ENCODE results near the gene TP53I11.
A peak's percentile ranks its signal among the peaks of the same experiment; 100 is the strongest.

Gene TP53I11

DNA sequence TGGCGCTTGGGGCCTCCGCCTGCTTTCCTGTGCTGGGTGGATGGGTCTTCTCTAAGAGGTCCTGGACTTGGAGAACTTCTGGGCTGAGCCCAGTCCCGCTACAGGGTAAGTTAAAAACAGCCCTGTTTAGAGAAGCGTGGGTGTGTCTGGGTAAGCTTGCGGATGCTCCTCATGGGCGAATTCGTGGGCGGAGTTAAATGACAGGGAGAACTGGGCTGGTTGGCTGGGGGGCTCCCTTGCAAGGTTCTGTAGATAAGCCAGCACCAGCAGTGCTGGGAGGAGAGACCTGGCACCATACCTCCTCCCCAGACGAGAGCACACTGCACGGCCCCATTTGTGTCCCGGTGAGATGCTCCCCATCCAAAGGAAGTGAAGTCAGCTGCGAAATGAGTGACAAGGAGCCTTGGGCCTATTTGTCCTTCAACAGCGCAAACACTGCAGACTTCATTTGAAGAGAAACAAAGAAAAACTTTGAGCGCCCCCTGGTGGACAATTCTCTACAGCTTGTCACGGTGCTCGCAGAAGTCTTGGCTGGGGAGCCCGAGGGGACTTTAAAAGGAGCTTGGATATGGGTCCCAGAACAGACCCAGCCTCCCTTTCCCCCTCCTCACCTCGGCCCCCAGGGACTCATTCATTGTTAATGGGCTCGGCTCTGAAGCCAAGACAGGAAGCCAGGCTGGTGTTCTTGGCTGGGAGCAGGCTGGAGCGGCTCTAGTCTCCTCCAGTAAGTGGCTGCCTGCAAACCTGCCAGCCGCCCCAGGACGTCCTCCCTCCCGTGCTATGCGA, 39.5 kb downstream of the TP53I11 start:
- peak; percentile 93 for DNase-seq

DNA sequence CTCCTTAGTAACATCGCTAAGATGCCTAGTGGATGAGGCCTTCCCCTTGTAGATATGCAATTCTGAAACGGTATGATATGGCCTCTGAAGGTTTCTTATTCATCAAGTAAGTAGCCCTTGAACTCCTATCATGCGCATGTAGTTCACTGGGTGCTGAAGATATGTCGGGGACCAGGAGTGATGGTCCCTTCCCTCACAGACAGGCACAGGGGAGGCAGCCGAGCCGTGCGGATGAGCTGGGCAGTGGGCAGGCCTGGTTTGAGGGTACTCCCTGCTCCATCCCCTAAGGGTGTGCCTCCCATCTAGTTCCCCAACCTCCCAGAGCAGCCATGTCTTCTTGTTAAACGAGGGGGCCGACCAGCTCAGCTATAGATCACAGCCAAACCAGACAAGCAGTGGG, 40.1 kb downstream of the TP53I11 start:
- no peak for DNase-seq

DNA sequence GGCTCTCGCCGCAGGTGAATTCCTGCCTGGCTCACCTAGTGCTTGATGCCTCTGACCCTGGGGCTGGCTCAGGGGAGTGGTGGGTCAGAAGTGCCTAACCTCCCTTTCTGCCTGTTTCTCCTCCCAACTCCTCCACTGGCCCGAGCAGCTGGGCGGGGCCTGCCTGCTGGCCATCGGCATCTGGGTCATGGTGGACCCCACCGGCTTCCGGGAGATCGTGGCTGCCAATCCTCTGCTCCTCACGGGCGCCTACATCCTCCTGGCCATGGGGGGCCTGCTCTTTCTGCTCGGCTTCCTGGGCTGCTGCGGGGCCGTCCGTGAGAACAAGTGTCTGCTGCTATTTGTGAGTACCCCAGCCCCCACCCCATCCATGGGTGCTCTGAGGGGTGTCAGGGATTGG, 41.1 kb downstream of the TP53I11 start:
- DNase-seq, result no peak

DNA sequence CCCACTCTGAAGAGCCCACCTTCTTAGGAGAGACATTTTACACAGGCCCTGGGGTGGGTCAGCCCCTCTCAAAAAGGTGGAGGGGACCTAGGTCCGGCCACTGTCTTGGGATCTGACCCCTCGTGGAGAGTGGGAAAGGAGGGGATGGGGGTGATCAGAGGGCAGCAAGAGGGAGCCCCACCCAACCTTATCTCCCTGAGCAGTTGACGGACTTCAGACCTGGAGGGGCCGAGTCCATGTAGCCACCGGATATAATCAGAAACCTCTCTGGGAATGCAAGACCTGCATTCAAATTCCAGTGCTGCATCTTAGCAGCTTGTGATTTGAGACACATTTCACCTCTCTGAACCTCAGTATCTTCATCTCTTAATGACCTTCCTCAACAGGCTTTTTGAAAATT, 44.0 kb downstream of the TP53I11 start:
- DNase-seq, result no peak

DNA sequence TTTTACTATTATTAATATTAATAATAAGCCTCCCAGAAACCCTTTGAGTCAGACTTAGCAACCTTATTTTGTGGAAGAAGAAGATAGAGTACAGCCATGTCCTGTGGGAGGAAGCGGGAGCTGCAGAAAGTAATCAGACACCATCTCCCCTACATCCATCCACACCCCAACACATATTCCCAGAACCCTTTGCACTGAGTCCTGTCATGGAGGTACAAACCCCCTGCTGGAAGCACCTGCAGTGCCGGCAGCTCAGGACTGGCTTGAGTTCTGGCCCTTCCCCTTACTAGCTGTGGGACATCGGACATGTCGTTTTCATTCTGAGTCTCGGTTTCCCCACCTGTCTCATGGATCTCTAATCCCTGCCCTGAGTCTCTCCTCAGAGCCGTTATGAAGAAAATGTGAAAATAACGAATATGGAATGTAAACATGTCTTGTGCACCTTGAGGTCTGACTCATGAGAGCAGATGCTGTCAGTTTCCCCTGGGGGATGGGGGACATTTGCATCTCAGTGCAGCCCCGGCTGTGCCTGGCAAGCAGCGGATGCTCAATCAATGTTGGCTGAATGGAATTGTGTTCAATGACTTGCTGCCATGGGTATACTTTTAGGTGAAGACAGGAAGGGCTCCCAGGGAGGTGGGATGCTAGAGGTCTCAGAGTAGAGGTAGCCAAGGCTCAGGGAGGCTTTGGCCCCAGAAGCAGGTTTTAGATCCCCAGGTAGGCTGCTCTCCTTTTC, 45.4 kb downstream of the TP53I11 start:
- no peak for DNase-seq

DNA sequence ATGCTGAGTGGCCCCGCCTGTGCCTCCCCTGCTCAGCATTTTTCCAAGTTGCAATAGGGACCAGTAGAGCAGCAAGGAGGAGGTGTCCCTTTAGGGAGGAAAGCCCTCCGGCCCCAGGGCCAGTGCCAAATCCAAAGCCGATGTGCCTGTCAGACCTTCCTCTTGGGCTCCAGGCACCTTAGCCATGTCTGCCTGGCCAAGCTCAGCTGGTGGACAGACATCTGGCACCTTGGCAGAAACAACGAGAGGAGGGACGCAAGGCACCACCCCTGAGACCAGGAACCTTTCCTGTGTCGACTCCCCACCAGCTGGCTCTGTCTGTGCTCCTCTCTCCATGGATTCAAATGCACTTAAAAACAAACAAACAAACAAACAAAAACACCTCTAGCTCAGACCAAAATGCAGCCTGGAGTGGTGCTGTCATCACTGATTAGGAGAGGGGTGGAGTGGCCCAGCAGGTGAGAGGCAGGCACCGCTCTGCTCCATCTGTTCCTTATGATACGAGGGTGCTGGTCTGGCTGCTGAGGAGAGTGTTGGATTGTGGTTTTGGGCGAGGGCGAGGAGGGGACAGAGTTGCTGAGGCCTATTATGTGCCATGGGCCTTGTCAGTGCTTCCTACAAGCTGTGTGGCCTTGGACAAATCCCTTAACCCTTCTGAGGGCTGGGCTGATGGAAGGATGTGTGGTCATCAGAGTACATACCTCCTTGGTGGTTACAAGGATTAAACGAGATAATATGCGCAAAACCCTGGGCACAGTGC, 46.2 kb downstream of the TP53I11 start:
- no peak for DNase-seq

DNA sequence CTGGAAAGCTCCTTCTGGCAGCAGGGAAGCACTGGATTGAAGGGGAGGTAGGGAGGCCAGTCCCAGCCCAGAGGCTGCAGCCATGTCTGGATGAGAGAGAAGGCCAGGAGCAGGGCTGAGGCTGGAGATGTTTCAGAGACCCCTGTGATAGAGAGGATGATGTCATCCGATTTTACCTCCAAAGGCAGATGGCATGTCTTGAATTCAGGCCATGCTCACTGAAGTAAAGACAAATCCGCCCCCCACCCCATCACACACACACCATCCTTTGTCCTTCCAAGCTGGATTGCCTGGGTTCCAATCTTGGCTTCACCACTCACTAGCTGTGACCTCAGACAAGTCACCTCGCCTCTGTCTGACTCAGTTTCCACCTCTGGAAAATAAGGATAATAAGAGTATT, 47.2 kb downstream of the TP53I11 start:
- no peak for DNase-seq

DNA sequence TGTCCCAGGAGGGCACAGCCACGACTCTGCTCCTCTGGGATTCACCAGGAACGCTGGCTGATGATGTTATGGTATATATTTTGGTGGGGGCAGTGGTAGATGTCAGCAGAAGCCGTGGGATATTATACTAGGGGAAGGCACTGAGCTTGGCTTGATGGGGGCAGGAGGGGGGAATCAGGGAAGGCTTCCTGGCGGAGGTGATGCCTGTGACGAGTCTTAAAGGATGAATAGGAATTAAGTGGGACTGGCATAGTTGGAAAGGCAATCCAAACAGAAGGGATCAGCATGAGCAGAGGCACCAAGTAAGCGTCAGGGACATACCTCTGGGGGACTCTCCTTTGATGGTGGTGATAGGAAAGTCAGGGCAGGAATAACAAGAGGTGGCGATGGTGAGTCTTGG, 47.6 kb downstream of the TP53I11 start:
- DNase-seq, result no peak

DNA sequence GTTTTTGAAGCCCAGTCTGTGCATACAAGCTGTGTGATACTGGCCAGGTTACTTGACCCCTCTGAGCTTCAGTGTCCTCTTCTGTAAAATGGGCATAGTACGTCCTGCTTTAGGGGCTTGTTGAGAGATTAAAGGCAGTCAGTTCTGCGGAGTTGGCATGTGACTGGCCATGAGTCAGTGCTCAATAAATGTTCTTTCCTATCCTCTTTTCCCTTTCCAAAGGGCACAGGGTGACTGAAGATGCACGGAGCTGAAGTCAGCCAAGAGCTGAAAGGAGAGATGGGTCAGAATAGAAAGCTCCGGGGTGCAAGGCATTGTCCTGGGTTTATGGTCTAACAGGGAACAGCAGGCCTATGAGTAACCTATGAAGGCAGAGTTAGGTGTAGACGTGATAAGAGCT, 48.9 kb downstream of the TP53I11 start:
- DNase-seq, result no peak

DNA sequence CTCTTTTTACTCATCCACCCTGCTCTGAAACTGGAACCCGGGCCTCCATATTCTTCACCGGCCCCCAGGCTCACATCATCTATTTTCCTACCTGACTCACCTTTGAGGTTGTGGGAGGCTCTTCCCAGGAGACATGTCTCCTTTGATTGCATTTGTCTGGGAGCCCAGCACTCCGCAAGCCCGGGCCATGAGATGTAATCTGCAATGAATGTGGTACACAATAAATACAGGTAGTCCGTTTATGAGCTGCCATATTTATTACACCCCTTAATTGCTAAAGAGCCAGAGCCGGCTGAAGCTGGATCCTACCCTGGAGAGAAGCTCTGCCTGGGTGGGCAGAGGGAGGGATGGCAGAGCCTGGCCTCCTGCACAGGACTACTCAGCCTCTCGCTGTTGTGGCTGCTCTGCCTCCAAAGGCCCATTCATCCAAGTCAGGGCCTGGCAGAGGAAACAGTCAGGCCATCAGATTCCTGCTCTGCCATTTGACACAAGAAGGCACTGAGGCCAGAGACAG, 49.5 kb downstream of the TP53I11 start:
- no peak for DNase-seq

DNA sequence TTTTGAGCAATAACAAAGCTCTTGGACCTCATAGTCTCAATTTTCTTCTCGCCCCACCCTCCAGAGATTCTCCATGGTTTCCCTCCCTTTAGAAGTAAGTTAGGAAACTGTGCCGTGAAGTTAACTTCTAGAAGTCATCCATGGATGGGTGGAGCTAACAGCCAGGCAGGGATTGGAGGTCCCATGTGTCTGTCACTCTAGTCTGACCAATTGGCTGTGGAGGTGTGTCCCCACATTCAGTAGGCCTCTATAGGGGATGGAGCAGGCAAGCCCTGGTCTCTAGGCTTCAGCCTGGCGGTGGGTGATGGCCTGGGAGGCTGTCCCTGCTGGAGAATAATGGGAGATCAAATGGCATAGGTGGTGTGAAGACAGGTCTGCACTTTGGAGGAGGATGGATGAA, 50.7 kb downstream of the TP53I11 start:
- peak; percentile 61 for DNase-seq

DNA sequence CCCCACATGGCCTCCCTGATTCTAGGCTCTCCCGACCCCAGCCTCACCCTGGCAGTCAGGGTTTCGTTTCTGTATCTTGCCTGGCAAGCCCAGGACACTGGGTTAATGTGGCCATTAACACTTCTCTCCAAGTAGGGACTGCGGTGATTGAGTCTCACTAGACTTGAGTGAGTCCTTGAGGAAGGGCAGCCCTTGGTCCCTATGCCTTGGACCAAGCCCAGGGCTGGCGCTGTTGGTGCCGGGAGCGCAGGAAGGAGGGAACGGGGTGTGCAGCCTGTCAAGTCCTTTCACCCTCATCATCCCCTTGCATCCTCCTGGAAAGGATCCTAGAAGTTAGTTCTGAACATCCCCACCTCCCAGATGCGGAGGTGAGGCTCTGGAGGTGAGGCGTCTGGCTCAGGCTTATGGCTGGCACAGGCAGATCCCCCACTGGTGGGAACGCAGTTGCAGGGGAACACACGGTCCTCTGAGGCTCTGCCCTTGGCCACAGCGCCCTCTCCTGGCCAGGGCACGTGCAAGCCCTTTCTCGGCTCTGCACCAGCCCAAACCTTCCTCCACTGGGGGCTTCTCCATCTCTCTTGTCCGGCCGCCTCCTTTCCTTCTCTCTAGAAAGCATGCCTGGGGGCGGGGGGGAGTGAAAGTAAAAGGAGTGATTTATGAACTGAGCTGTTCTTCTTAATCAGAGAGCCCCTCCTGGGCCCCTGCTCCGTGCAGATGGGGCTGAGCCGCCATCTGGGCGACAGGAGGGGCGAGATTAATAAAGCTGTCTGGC, 56.7 kb downstream of the TP53I11 start:
- peak; percentile 79 for DNase-seq

DNA sequence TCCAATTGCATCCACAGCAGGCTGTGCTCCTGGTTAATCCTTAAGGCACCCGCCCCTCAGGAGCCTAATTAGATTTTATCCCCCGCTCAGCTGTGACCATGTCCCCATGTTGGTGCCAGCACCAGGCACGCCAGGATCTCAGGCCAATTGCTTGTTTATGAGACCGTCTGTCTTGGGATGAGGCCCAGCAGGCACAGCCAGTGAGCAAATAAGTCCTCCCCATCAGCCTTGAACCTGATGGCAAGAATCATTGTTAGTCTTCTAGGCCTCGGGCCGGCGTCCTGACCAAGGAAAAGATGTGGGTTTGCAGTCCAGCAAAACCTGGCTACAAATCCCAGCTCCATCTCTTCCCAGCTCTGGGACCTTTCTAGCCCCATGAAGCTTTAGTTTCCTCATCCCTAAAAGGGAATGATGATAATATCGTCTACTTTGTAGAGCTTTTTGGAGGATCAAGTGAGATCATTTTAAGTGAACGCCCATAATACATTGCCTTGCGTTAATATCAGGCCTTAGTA, 57.3 kb downstream of the TP53I11 start:
- DNase-seq, result no peak

DNA sequence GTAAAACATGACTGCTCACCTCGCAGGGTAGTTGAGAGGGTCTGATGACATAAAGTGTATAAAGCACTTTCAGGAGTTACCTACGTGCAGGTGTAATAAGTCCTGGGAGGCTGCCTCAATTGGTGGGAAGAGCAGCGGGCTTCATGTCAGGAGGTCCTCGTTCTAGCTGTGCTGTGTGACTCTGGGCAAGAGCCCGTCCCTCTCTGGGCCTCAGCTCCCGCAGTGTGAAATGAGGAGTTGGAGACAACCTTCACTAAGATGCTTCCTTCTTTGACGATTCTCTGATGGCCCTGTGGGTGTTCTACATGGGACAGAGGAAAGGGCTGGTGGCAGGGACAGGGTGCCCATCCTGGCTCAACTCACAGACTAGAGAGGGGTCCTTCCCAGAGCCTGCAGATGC, 57.8 kb downstream of the TP53I11 start:
- DNase-seq, result no peak

DNA sequence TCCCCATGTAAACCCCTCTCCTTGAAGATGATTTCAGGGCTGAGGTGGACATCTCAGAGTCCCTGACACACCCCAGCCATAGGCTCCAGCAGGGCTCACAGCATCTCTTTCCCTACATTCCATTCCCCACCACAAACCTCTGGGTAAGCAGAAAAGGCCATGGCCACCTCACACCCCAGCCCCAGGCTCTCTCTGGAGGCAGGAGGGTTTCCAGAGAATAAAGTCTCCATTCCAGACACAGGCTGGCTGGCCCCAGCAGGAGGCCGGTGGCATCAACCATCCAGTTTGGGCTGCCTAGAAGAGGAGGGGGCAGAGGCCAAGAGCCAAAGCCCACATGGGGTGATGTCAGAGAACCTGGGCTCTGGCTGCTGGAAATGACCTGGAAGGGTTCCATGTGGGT, 61.4 kb downstream of the TP53I11 start:
- no peak for DNase-seq

DNA sequence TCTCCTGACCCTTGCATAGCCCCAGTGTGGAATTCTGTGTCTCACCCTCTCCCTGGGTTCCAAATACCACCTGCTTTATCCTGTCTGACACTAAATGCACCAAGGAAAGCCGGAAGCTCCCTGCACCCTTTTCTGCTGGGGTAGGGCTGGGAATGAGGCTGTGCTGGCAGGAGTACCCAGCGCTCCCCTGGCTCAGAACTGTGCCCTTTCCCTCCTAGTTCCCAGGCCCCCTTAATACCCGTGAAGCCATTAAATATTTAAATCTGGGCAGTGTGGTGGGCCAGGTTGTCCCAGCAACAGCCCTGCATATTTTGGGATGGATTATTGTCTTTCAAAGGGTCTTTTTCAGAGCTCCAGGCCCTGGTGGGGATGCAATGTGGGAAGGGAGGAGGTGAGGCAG, 63.0 kb downstream of the TP53I11 start:
- no peak for DNase-seq

DNA sequence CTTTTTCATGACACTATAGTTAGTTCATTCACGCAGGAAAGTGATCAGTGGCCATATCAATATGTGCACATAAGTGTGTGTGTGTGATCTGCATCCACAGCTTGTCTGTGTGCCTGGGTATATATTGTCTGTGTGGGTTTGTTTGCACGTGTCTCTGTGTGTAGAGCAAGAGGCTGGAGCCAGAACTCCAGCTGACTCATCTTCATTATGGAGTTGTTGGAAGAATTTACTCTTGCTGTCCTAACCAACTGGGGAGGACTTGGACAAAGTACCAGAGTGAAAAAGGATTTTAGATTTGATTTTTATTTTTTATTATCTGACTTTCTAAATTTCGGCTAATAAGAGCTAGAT, 63.9 kb downstream of the TP53I11 start:
- no peak for DNase-seq

DNA sequence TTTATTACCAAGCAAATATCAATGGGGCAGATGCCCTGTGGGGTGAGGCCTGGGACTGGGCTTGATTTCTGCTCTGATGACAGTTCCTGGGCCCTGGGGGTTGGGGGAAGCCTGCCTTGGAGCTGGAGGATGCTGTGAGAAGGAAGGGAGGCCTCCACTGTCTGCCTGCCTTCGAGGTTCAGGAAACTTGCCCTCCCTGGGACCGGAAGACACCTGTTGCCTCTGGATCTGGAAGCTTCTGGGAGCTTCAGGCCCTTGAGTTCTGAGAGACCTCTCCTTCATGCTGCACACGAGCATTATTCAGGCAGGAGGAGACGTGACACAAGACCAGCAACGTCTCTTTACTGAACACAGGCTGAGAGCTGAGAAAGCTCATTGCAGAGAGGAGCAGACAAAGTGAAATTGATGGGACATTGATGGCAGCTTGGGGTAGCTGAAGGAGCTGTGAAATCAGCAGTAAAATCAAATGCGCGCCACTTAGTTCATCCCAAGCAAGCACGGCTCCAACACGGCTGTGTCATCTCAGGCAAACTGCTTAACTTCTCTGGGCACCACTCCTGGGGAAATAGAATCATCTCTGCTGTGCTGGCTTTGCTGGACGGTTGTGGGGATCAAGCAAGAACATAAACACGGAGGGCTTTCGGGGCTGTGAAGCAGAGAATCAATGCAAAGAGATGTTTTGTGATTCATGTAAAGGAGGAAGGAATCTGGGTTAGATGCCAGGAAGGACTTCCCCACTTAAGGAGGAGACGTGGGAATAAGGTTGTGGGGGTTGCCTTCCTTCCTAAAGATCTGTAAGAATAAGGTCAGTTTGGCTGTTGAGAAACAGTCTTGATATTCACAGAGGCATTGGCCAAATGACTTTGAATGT, 64.5 kb downstream of the TP53I11 start:
- no peak for DNase-seq

DNA sequence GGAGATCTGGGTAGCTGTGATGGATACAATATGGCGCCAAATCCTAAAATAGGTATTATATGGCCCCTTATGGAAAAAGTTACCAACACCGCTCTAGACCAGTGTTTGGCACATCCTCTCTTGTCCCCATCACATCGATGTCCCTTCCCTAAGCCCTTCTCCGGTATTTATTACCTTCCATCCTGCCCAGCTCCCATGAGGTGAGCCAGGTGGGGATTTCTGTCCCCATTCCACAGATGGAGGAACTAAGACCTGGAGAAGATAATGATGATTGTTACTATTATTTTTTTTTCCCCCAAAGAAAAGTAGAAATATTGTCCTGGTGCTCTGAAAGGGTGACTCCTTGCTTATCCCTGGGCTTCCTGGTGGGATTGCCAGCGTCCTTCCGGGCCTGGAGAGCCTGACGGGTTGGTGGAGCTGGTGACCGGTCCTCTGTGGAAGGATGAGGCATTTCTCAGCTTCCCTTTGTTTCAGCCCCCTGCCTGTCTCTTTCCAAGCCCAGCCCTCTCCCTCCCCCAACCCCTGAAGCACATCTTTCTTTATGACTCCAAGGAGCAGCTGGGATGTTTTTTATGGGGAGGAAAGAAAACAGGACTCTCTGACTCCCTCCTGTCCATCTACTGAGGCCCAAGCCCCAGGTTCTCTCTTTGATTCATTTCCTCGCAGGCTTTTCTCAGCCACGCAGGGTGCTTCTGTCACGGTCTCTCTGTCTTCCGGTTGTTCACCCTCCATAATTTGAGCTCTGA, 65.4 kb downstream of the TP53I11 start:
- DNase-seq, result no peak

DNA sequence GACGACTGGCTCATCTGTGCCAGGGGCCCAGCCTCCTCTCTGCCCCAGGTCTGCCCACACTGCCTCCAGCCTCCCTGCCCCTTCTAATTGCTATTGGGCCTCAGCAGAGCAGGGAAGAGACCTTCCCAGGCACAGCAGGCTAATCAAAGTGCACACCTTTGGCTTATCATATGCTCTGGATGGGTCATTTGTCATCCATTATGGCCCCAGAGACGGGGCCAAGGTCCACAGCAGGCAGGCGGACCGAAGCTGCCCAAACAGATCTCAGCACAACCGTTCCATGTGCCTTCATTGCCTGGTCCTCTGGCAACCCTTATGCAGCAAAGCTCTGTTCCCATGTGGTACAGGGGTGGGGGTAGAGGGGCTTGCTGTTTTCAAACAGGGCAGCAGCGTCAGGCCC, 66.6 kb downstream of the TP53I11 start:
- no peak for DNase-seq

DNA sequence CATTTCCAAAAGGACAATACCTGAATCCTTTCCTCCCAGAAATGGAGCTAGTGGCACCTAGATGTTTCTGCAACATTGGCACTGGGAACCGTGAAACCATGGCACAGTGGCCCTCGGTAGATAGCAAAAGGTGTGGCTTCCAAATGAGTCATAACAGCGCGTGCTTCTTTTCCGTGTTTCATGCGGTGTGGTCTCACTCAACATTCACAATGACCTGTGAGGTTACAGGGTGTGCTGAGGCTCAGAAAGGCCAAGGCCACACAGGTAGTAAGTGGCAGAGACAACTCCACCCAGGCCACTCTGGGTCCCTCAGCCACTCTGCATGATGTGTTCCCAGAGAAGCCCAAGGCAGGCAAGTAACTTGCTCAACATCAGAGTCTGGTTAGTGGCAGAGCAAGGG, 67.4 kb downstream of the TP53I11 start:
- DNase-seq, result no peak

All from activated CD4-positive, alpha-beta T cell treated with anti-CD3 and anti-CD28 coated beads for 48 hours (primary cell).